Fibroblast of pulmonary artery (primary cell): Measurements from ENCODE around the gene NUDCD2.

Experiments
- DNase-seq: peaks from one replicate; pipeline ENCODE4 v3.0.0-alpha.2; 2010; ENCODE audit warnings: low read depth
- H3K4me3 ChIP-seq: replicated peaks from 2 replicates; pipeline ENCODE4 v1.5.1; 2011; ENCODE audit warnings: low read depth, mild to moderate bottlenecking, control low read depth, low read length, moderate library complexity
- TF ChIP-seq, protein P1 (sequence below): IDR thresholded peaks from 2 replicates; pipeline ENCODE4 v1.5.1; 2011; ENCODE audit warnings: mild to moderate bottlenecking, control low read depth, low read length, inconsistent platforms; ENCODE audit errors: missing control alignments

The NUDCD2 gene

GRCh38 chr5:163473635-163474243 lies 13.8 kb upstream of the NUDCD2 start:
- TF ChIP-seq, protein P1, sequence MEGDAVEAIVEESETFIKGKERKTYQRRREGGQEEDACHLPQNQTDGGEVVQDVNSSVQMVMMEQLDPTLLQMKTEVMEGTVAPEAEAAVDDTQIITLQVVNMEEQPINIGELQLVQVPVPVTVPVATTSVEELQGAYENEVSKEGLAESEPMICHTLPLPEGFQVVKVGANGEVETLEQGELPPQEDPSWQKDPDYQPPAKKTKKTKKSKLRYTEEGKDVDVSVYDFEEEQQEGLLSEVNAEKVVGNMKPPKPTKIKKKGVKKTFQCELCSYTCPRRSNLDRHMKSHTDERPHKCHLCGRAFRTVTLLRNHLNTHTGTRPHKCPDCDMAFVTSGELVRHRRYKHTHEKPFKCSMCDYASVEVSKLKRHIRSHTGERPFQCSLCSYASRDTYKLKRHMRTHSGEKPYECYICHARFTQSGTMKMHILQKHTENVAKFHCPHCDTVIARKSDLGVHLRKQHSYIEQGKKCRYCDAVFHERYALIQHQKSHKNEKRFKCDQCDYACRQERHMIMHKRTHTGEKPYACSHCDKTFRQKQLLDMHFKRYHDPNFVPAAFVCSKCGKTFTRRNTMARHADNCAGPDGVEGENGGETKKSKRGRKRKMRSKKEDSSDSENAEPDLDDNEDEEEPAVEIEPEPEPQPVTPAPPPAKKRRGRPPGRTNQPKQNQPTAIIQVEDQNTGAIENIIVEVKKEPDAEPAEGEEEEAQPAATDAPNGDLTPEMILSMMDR, result peak; percentile 50
- H3K4me3 ChIP-seq, result no peak overlapping the region
- peak; percentile 55 for DNase-seq

DNA sequence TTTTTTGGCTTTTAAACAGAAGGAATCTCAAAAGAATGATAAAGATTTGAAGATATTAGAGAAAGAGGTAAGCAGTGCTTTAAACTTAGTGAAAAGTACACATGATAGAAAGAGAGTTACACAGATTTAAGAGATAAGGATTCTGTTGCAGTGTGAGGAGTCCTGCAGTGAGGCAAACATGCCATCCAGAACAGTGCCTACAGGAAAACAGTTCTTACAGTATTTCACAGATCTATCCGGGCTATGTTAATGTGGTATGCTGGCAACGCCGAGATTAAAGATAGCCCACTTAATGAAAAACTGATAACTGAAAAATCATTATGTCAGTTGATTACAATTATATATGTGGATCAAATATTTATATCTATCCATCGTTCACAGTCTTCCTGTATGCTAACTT lies 7.8 kb upstream of the NUDCD2 start:
- H3K4me3 ChIP-seq, result no peak overlapping the region
- no peak for DNase-seq
- TF ChIP-seq, protein P1, result no peak

GRCh38 chr5:163463063-163463435 lies 3.1 kb upstream of the NUDCD2 start:
- TF ChIP-seq, protein P1, result no peak
- no peak overlapping the region for H3K4me3 ChIP-seq
- no peak for DNase-seq

DNA sequence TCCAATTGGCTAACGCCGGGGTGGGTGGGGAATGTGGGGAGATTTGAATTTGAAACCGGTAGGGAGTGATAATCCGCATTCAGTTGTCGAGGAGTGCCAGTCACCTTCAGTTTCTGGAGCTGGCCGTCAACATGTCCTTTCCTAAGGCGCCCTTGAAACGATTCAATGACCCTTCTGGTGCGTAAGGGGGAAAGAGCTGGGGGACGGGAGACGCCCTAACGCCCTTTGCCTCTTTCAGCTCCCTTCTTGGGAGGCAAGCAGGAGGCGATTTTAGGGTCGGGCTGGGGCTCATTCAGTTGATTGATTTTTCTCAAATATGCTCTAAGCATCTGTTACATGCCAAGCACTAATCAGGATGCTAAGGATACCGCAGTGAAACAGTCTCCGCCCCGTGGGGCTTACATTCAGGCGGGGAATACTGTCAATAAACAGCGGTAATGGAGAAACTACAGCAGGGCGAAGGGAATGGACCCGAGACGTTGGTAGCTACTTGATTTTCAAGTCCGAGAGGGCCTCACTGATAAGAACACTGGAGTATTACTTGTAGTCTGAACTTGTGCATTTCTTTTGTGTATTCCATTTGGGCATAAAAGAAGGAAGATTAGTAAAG lies 765 bp upstream of the NUDCD2 start, which contains the start of gene HMMR:
Gene HMMR (plus strand): TSS at position 71 of the 610 bp plus-strand sequence. CDS start 61 bp downstream, at position 132.
- TF ChIP-seq, protein P1, result no peak
- DNase-seq, result no peak
- H3K4me3 ChIP-seq, result peak within 1 kb of the TSS; percentile 74

DNA sequence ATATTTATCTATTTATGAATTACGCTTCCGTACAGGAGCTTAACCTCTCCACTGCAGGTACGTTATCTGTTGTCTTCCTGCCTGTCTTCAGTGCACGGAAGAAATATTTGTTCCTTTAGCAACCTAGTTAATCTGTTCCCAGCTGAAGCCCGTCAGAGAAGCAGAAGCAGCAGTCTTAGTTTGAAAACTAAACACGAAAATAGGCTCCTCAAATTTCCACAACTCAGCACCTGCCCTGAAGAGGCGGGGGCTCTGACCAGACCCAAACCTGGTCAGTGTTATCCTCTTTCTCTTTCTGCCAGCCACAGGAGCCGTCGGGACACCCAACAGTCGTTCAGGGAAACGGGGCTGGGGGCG lies 462 bp downstream of the NUDCD2 start:
- TF ChIP-seq, protein P1, result no peak
- DNase-seq, result no peak
- H3K4me3 ChIP-seq, result peak overlapping the region; percentile 74

DNA sequence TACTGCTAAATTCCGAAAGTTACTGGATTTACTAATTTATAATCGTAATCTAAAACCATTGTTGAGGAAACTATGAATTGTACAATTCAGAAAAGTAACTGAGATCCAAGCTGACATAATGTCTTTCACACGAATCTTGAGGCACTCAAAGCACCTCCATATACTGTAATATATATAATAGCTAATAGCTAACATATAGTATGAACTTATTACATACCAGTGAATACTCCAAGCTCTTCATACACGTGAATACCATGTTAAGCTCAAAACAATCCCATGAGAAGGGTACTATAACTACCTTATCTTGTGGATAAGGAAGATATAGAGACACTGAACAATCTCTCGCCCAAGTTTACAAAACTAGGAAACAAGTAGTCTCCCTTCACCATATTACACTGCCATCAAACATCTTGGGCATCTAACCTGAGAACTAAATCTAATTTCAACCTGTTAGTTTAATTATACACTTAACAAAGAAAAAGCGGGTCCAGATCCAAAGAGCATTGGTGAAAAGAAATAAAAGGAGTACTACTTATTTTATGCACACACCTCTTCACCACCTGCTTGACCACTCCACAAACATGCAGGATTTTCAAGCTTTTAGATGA lies 1.0 kb downstream of the NUDCD2 start:
- no peak for DNase-seq
- peak overlapping the region; percentile 74 for H3K4me3 ChIP-seq
- TF ChIP-seq, protein P1, result no peak
